ENCODE results near the gene ECE2. TPM values are rescaled to one million over a fixed set of nuclear protein-coding genes. Genes with fewer than 3 reads are reported as not detected.

Gene ECE2
- total RNA-seq, 1 donor from 2014 or later: 0.81 TPM

DNA sequence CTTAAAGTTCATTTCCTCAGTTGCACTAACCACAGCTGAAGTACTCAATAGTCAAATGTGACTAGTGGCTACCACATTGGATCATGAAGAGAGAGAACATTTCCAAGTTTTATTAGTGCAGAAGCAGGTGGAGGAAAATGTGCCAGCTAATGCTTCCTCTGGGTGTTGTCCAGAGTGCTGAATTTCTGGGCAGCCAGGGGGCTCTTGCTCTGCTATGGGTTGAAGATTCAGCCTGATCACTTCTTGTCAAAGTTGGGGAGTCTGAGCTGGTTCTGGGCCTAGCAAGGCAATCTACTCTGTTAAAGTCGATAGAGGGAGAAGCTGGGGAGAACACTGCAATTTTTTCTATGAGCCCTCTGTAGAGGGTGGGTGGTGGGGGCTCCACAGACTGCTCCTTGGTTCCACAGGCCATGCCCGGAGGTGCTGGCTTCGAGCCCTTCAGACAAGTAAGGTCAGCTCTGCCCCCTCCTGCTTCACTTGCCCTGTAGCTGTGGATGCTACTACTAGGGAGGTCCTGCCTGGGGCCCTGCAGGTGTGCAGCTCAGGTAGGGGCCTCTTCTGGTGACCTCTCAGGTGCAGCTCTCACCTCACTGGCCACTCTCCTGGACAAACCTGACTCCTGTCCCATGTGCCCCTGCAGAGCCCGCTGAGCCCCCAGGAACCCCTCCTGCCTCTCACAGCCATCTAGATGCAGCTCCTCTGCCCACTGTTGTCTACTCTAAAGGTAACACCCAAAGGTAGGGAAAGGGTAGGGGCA is 35.3 kb upstream of the ECE2 start:
- DNase-seq (ENCODE audit: low spot score): no peak

GRCh38 chr3:184241141-184241446 is 34.7 kb upstream of the ECE2 start:
- no peak for DNase-seq (ENCODE audit: low spot score)

- no peak for DNase-seq (ENCODE audit: low spot score)
These were observed 34.1 kb upstream of the ECE2 start for GRCh38 chr3:184241447-184242296.

DNA sequence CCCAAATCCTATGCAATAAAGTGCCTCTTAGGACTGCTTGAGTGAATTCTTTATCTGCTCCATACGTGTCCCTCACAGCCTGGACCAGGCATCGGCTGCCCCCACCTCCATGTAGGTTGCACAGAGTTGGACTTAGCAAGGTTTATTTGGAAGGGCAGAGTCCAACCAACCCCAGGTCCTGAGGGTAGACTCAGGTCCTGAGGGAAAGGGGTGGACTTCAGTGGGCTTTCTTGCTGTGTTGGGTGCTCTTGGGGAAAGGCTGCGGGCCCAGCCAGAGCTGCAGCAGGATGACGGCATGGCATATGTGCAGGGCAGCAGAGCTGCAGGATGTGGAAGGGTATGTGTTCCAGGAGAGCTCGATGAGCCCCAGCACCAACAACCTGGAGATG is 33.5 kb upstream of the ECE2 start:
- DNase-seq (ENCODE audit: low spot score): no peak

DNA sequence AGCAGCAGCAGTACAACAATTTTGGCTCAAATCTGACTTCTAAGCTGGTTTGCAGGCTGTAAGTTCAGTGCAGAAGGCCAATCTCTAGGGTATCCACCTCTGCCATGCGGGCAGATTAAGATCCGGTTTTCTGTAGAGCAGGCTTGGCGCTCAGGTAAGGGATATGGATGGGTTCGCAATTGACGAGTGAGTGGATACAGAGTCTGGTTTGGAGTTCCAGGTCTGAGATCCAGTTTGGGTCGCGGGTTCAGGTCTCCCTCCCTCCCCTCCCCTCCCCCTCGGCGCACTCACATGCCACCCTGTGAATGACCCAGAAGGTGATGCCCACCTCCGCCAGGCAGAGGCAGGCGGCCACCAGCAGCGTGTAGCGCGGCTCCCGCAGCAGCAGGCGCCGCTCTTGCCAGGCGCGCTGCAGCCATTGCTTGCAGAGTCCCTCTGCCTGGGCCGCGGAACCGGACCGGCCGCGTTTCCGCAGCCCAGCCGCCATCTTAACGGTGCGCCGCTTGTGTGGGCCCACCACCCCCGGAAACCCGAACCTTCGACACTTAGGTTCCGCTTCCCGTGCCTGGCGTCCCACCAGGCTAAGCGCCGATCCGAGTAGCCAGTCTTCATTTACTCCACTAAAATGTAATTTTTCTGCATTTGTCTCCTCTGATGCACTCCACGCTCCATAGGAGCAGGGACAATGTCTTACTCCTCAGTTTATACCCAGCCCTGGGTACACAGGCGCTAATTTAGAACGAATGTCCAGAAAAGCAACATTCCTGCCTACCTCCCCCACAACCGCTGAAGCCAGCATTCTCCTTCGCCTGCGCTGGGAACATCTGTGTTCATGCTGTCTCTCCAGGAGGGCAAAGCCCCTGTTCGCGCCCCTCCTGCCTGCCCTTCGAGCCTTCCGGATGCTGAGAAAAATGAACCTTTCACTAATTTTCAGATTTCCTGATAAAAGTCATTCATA is 27.1 kb upstream of the ECE2 start, which contains the start of gene ALG3:
TSS of gene ALG3 (minus strand) at position 509 of the 958 bp plus-strand sequence. CDS start at position 487, 22 bp downstream.
- DNase-seq (ENCODE audit: low spot score): peak; percentile 89

DNA sequence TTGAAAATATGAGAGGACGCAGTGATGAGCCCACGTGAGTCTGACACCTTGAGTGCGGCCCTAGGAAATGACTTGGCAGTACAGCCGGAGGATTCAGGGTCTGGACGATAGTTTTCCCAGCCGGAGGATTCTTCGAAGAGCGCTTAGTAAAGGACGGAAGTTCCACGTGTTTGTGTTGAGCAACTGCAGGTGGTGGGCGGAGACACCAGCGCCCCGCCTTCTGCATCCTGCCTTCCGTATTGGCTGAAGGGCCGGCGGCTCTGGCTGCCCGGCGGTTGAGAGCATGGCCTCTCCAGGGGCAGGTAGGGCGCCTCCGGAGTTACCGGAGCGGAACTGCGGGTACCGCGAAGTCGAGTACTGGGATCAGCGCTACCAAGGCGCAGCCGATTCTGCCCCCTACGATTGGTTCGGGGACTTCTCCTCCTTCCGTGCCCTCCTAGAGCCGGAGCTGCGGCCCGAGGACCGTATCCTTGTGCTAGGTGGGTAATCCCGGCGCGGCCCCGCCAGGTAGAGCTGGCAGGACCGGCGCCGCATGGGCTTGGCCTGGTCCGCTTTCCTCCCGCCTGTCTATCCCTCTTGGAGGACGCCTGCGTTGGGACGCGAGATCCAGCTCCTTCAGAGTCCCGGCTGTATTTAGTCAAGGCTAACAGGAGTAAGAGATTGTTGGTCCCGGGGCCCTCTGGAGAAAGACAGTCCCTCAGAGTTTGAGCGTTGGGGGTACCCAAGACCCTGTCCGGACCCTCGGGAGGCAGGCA is 26.2 kb upstream of the ECE2 start, which contains the start of gene EEF1AKMT4:
TSS of gene EEF1AKMT4 (plus strand) at position 261 of the 755 bp plus-strand sequence. CDS start at position 284, 23 bp downstream.
- peak; percentile 96 for DNase-seq (ENCODE audit: low spot score)

DNA sequence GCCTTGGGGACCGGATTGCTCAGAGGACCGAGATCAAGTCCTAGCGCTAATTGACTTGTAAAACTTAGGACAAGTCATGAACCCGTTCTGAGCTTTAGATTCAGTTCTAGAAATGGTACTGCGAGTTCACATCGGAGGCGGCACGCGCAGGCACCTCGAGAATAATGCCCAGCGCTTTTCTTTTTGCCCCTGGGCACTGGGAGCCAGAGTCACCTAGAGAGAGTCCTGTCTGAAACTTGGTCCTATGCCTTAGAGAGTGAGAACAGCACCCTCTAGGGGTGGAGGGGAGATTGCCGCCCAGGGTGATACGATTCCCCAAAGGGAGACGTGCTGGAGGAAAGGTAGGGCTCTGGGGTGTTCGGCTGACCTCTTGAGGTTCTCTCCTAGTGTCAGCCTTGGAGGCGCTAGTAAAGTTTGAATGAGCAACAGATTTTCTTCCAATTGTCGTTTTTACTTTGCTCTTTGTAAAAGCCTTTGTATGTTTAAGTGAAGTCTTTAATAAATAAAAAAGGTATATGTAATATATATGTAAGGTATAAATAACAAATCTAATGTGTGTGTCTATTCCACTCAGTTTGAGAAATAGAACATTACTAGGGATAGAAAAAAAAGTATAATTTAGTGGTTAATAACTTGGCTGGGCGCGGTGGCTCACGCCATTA is 25.5 kb upstream of the ECE2 start:
- peak; percentile 90 for DNase-seq (ENCODE audit: low spot score)

- DNase-seq (ENCODE audit: low spot score): no peak
These were observed 20.4 kb upstream of the ECE2 start for GRCh38 chr3:184255291-184256039.

DNA sequence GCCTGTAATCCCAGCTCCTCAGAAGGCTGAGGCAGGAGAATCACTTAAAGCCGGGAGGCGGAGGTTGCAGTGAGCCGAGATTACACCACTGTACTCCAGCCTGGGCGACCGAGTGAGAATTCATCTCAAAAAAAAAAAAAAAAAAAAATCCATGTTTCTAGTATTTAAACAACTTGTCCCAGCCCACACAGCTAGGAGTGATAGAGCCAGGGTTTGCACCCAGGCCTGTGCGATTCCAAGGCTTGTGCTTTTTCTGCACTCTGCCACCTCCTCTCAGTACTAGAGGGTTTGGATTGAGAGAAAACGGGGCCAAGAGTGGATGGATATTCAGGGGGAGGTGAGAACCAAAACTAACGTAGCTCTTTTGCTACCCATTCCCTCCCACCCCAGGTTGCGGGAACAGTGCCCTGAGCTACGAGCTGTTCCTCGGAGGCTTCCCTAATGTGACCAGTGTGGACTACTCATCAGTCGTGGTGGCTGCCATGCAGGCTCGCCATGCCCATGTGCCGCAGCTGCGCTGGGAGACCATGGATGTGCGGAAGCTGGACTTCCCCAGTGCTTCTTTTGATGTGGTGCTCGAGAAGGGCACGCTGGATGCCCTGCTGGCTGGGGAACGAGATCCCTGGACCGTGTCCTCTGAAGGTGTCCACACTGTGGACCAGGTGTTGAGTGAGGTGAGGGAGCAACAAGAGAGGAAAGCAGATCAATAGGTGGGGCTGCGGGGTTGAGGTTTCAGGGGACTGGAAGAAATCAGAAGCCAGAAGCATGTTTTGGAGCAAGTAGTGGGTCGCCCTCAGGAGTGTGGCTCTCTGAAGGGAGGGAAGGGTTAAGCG is 18.5 kb upstream of the ECE2 start:
- DNase-seq (ENCODE audit: low spot score): no peak

DNA sequence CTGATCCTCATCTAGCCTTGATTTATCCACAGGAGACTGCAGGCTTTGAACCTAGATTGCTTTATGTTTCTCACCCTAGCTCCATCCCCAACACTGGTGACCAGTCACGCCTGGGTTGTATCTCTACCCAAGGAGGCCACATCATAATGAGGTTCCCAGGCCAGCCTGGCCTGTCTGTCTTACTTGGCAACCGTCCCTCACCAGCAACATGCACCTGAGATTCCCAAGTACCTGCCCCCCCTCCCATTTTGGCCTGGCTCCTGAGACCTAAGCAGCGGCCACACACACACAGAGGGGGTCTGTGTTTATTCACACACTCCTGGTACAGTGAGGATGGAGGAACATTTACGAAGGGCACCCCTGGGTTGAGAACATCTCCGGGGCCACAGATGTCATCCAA is 16.9 kb upstream of the ECE2 start:
- no peak for DNase-seq (ENCODE audit: low spot score)

DNA sequence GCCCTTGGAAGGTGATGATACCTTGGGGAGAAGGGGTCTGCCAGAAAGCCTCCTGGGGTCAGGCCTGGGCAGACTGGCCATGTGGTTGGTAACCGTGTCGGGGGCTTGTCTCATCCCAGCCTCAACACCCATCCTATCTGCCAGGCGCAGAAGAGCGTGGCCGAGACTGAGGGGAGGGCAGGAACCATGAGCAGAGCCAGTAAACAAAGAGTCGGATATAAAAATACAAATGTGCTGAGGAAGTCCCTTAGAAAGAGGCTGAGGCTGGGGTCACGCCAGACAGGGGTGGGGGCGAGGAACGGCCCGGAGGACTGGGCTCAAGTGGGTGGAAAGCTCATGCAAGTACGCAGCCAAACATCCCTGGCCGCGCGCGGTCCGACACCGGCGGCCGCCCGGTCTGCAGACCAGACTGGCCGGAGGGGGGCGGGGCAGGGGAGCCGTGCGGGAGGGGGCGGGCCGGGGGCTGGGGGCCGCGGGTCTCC is 16.4 kb upstream of the ECE2 start:
- DNase-seq (ENCODE audit: low spot score): no peak

GRCh38 chr3:184259878-184260723 is 15.7 kb upstream of the ECE2 start:
- DNase-seq (ENCODE audit: low spot score): no peak

- DNase-seq (ENCODE audit: low spot score): no peak
These were observed 15.0 kb upstream of the ECE2 start for GRCh38 chr3:184260724-184261269.

DNA sequence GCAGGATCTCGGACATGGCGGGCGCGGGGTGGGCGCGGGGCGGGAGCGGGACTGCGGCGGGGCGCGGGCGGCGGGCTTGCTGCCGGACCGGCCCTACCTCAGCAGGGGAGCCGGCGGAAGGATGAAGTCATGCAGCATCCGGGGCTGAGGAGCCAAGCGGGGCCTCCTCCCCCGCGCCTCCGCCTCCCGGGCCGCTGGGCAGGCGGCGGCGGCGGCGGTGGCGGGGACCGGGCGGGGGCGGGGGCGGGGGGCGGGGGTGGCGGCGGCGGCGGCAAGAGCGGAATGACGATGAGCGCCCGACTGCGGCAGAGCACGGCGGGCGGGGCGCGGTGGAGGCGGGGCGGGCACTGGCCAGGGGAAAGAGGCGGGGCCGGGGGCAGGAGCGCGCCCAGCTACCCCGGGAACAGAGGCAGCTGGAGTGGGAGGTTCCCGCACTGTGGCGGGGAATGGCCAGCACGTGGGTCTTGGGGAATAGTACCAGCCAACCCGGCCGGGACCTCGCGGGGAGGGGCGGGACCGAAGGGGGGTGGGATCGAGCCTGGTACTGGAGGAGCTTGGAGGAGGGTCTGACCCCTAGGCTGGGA is 14.5 kb upstream of the ECE2 start, which contains the start of gene CAMK2N2:
TSS of gene CAMK2N2 (minus strand) at position 284 of the 584 bp plus-strand sequence. CDS start at position 16, 268 bp downstream.
- no peak for DNase-seq (ENCODE audit: low spot score)

- DNase-seq (ENCODE audit: low spot score): no peak
These were observed 13.7 kb upstream of the ECE2 start for GRCh38 chr3:184261854-184262763.

- DNase-seq (ENCODE audit: low spot score): no peak
These were observed 13.1 kb upstream of the ECE2 start for GRCh38 chr3:184262764-184263179.

Data from ureter (tissue), 1 donor.